ENCODE measurements around the gene ZNF664. TPM values are rescaled to one million over a fixed set of nuclear protein-coding genes. Genes with fewer than 3 reads are reported as not detected.

Gene ZNF664
- total RNA-seq, 2 experiments from 2014 or later, result 45.6 to 59.8 TPM

DNA sequence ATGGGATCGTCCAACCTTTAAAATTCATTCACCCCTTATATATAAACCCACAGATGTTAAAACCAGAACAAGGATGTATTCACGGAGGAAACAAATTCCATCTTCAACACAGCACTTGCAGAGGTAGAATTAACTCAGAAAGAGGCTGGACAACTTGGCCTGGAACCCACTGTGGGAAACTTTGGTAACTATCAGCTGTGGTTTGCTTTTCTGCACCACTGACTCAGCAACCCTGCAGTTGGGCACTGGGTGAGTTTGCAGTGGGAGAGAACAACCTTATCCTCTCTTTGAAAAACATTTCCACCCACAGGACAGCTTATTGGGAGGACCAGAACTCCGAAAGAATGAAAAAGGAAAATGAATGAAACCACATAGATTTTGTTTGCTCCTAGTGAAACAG, 66.3 kb downstream of the ZNF664 start:
- no peaks in the 10 kb centered on the region for H4K20me1 ChIP-seq (ENCODE audit: insufficient read depth, low read length)
- no peak overlapping the region for H3K4me2 ChIP-seq (ENCODE audit: low read length)
- no peak overlapping the region for H2AFZ ChIP-seq (ENCODE audit: low read length)
- CTCF ChIA-PET (ENCODE audit: unreplicated experiment), result interaction anchor here (0.6 kb wide), 1 partner anchor 25 kb away, joined by 3 read pairs; no protein-coding TSS in a partner anchor
- H3K36me3 ChIP-seq (ENCODE audit: insufficient read depth, low read length), result no peaks in the 10 kb centered on the region
- H3K9me3 ChIP-seq (ENCODE audit: low read length), result no peaks in the 10 kb centered on the region
- DNase-seq (ENCODE audit: low spot score), result no peak
- no peaks in the 10 kb centered on the region for H3K79me2 ChIP-seq (ENCODE audit: insufficient read depth, low read depth, low read length)
- no peak overlapping the region for H3K27ac ChIP-seq (ENCODE audit: low read depth, low read length, poor library complexity, severe bottlenecking)
- intact Hi-C loops (cut with micrococcal nuclease; ENCODE audit: unreplicated experiment), result loop anchor here (5.0 kb wide), 1 partner anchor 713 kb away; no protein-coding TSS in a partner anchor
- TF ChIP-seq, protein P1, sequence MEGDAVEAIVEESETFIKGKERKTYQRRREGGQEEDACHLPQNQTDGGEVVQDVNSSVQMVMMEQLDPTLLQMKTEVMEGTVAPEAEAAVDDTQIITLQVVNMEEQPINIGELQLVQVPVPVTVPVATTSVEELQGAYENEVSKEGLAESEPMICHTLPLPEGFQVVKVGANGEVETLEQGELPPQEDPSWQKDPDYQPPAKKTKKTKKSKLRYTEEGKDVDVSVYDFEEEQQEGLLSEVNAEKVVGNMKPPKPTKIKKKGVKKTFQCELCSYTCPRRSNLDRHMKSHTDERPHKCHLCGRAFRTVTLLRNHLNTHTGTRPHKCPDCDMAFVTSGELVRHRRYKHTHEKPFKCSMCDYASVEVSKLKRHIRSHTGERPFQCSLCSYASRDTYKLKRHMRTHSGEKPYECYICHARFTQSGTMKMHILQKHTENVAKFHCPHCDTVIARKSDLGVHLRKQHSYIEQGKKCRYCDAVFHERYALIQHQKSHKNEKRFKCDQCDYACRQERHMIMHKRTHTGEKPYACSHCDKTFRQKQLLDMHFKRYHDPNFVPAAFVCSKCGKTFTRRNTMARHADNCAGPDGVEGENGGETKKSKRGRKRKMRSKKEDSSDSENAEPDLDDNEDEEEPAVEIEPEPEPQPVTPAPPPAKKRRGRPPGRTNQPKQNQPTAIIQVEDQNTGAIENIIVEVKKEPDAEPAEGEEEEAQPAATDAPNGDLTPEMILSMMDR (conservative IDR thresholded peaks at IDR 0.05; ENCODE audit: low read length), result no peak
- TF ChIP-seq EZH2phosphoT487 (IDR thresholded peaks at IDR 0.05; ENCODE audit: borderline replicate concordance, low read depth, low read length), result no peak
- no TSS peak for BruUV-seq (replicated peaks)
- H3K4me1 ChIP-seq (ENCODE audit: insufficient read depth, low read length, poor library complexity, severe bottlenecking), result no peaks in the 10 kb centered on the region
- no peaks in the 10 kb centered on the region for H3K9me2 ChIP-seq (ENCODE audit: insufficient read depth, low read length)
- POLR2A ChIA-PET, result interaction anchor here (0.6 to 0.7 kb wide), 3 partner anchors 24 to 973 kb away, joined by 3 read pairs; no protein-coding TSS in a partner anchor
- H3K4me3 ChIP-seq (ENCODE audit: low read depth, low read length, poor library complexity, severe bottlenecking), result no peak overlapping the region

DNA sequence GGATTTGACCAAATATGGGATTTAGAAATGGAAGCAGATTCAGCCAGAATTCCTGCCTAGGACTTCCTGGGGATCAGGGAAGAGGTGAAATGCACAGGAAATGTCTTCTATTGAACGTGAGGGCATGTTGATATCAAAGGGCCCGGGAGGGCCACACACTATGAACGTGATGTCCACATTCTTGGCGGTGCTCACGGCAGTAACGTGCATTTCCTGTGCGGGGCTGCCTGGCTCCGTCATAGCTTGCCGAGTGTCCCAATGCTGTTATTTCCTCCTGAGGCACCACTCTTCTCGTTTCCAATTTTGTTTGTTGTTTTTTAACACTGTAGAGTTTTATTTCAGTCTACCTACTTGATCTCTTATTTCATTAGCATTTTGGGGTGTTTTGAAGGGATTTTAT, 67.3 kb downstream of the ZNF664 start:
- Histone ChIP-seq H3K27ac (ENCODE audit: low read depth, low read length, poor library complexity, severe bottlenecking) (no peak overlapping the region), H2AFZ (ENCODE audit: low read length) (no peak overlapping the region), H3K4me1 (ENCODE audit: insufficient read depth, low read length, poor library complexity, severe bottlenecking) (no peaks in the 10 kb centered on the region), H3K4me3 (ENCODE audit: low read depth, low read length, poor library complexity, severe bottlenecking) (no peak overlapping the region), H3K9me2 (ENCODE audit: insufficient read depth, low read length) (no peaks in the 10 kb centered on the region), H3K36me3 (ENCODE audit: insufficient read depth, low read length) (no peaks in the 10 kb centered on the region), H4K20me1 (ENCODE audit: insufficient read depth, low read length) (no peaks in the 10 kb centered on the region), H3K4me2 (ENCODE audit: low read length) (no peak overlapping the region), H3K79me2 (ENCODE audit: insufficient read depth, low read depth, low read length) (no peaks in the 10 kb centered on the region), H3K9me3 (ENCODE audit: low read length) (no peaks in the 10 kb centered on the region)
- DNase-seq (ENCODE audit: low spot score), result no peak
- TF ChIP-seq, protein P1 (conservative IDR thresholded peaks at IDR 0.05; ENCODE audit: low read length), result no peak
- TF ChIP-seq EZH2phosphoT487 (IDR thresholded peaks at IDR 0.05; ENCODE audit: borderline replicate concordance, low read depth, low read length), result no peak
- BruUV-seq (replicated peaks), result no TSS peak
- POLR2A ChIA-PET, result interaction anchor here (0.5 kb wide), 1 partner anchor 39 kb away, joined by 4 read pairs; no protein-coding TSS in a partner anchor
- intact Hi-C loops (cut with micrococcal nuclease; ENCODE audit: unreplicated experiment), result no loop called here
- CTCF ChIA-PET (ENCODE audit: unreplicated experiment), result no interaction called here

DNA sequence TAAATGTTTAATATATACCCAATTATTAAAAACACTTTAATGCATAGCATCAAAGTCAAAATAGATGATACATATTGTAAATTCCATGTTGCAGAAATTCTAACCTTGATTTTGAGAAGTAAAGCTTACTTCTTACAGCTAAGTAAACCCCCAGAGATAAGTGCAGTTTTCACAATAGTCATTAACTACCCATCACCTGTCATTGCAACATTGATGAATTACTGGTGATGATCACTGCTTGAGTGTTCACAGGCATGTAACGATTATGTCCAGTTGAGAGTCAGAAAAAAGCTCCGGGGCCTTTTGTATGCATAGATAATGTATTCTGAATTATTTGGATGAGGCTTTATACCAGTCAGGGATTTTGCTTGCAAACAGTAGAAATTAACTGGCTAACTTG, 67.7 kb downstream of the ZNF664 start:
- no peak for DNase-seq (ENCODE audit: low spot score)
- no peaks in the 10 kb centered on the region for H3K9me2 ChIP-seq (ENCODE audit: insufficient read depth, low read length)
- ChIA-PET CTCF (ENCODE audit: unreplicated experiment) (no interaction called here), POLR2A (interaction anchor here (0.5 kb wide), 1 partner anchor 39 kb away, joined by 4 read pairs; no protein-coding TSS in a partner anchor)
- no peak overlapping the region for H3K27ac ChIP-seq (ENCODE audit: low read depth, low read length, poor library complexity, severe bottlenecking)
- intact Hi-C loops (cut with micrococcal nuclease; ENCODE audit: unreplicated experiment), result no loop called here
- TF ChIP-seq, protein P1 (conservative IDR thresholded peaks at IDR 0.05; ENCODE audit: low read length), result no peak
- H2AFZ ChIP-seq (ENCODE audit: low read length), result no peak overlapping the region
- H3K79me2 ChIP-seq (ENCODE audit: insufficient read depth, low read depth, low read length), result no peaks in the 10 kb centered on the region
- BruUV-seq (replicated peaks), result no TSS peak
- H3K36me3 ChIP-seq (ENCODE audit: insufficient read depth, low read length), result no peaks in the 10 kb centered on the region
- no peak overlapping the region for H3K4me3 ChIP-seq (ENCODE audit: low read depth, low read length, poor library complexity, severe bottlenecking)
- H3K9me3 ChIP-seq (ENCODE audit: low read length), result no peaks in the 10 kb centered on the region
- H3K4me1 ChIP-seq (ENCODE audit: insufficient read depth, low read length, poor library complexity, severe bottlenecking), result no peaks in the 10 kb centered on the region
- H3K4me2 ChIP-seq (ENCODE audit: low read length), result no peak overlapping the region
- no peaks in the 10 kb centered on the region for H4K20me1 ChIP-seq (ENCODE audit: insufficient read depth, low read length)
